Stimulated activated CD4-positive, alpha-beta T cell treated with anti-CD3 and anti-CD28 coated beads, Interleukin-4, amount 100 ng/mL, for 24 hours (primary cell): Measurements from ENCODE around the gene TUBB2A.

Experiments
- DNase-seq: peaks from one replicate; pipeline ENCODE4 v3.0.0-alpha.2; 2020

Gene TUBB2A

GRCh38 chr6:3118353-3119039 is 38.8 kb downstream of the TUBB2A start, which contains the start of gene BPHL:
TSS of gene BPHL (plus strand) at chr6:3118711. CDS start at chr6:3118741, 30 bp downstream.
- peak; percentile 100 for DNase-seq

- no peak for DNase-seq
Observed at GRCh38 chr6:3117912-3118352, 39.4 kb downstream of the TUBB2A start.

GRCh38 chr6:3114377-3114776 is 43.0 kb downstream of the TUBB2A start:
- no peak for DNase-seq

- no peak for DNase-seq
Observed at GRCh38 chr6:3109761-3110160, 47.6 kb downstream of the TUBB2A start.

GRCh38 chr6:3108746-3109414 is 48.5 kb downstream of the TUBB2A start:
- no peak for DNase-seq
